ENCODE data around the gene RAD23A. TPM values are rescaled to one million over a fixed set of nuclear protein-coding genes. Genes with fewer than 3 reads are reported as not detected.

Gene RAD23A
- polyA plus RNA-seq, 1 experiment: 36.2 TPM

GRCh38 chr19:12921047-12921446 lies 24.6 kb upstream of the RAD23A start:
- Histone ChIP-seq H3K9me3 (ENCODE audit: control insufficient read depth, insufficient read depth, low read length) (peaks cover 6% of the 10 kb centered on the region; the same call in 1 of the 2 replicates), H3K4me3 (ENCODE audit: low read depth, low read length) (no peak overlapping the region), H3K27ac (ENCODE audit: low read depth, low read length) (no peak overlapping the region), H3K27me3 (ENCODE audit: control insufficient read depth, insufficient read depth, low read length) (no peaks in the 10 kb centered on the region)
- POLR2A ChIA-PET: interaction anchor here (0.6 to 1.9 kb wide), 3 partner anchors 12 to 1126 kb away, joined by 5 to 13 read pairs (median 9); partner anchors contain the start of gene FARSA
- no peak for DNase-seq (ENCODE audit: low read depth, low spot score)
- TF ChIP-seq CTCF (IDR thresholded peaks at IDR 0.05; ENCODE audit: low read depth, low read length): no peak
- CTCF ChIA-PET: interaction anchor here (0.6 to 1.0 kb wide), 3 partner anchors 11 to 156 kb away, joined by 3 to 7 read pairs (median 4); no protein-coding TSS in a partner anchor

DNA sequence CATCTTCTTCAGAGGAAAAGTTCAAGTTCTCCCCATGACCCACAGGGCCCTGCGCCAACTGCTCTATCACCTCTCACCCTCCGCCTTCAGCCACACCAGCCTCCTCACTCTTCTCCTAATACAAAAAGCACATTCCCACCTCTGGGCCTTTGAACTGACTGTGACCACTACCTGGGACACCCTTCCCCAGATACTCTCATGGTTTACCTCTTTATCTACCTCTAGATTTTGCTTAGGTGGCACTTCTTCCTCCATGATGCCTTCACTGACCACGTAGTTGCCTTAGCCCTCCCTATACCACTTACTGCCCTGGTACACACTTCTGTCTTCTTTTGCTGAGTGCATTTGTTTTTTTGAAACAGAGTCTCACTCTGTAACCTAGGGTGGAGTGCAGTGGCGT lies 22.7 kb upstream of the RAD23A start:
- ChIA-PET CTCF (no interaction called here), POLR2A (no interaction called here)
- no peak overlapping the region for H3K27ac ChIP-seq (ENCODE audit: low read depth, low read length)
- H3K4me3 ChIP-seq (ENCODE audit: low read depth, low read length): no peak overlapping the region
- peaks cover 6% of the 10 kb centered on the region; the same call in 1 of the 2 replicates for H3K9me3 ChIP-seq (ENCODE audit: control insufficient read depth, insufficient read depth, low read length)
- no peaks in the 10 kb centered on the region for H3K27me3 ChIP-seq (ENCODE audit: control insufficient read depth, insufficient read depth, low read length)
- no peak for TF ChIP-seq CTCF (IDR thresholded peaks at IDR 0.05; ENCODE audit: low read depth, low read length)
- DNase-seq (ENCODE audit: low read depth, low spot score): no peak

DNA sequence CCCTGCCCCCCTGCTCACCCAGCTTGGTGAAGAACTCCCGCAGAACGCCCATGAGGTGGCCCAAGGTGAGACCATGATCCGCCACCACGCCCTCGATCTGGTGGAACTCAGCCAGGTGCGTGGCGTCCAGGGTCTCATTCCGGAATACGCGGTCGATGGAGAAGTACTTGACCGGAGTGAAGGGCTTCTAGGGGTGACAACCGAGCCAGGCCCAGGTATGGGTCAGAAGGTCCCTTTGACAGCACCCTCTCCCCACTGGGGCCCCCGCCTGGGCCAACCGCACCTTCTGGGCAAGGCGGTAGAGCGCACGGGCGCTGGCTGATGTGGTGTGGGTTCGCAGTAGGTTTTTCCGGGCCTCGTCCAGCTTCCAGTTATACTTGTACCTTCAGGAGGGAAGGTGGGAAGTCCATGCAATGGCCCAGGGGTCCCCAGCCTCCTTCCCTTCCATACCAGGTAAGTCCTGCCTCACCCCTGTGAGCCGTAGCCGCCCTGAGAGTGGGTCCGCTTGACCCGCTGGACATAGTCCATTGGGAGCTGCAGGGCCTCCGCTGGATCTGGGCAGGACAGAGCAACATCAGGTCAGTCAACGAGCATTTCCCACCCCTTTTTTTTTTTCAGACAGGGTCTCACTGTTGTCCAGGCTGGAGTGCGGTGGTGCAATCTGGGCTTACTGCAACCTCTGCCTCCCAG lies 20.9 kb upstream of the RAD23A start:
- Histone ChIP-seq H3K4me3 (ENCODE audit: low read depth, low read length) (no peak overlapping the region), H3K27ac (ENCODE audit: low read depth, low read length) (no peak overlapping the region), H3K9me3 (ENCODE audit: control insufficient read depth, insufficient read depth, low read length) (no peaks in the 10 kb centered on the region; the same call in 1 of the 2 replicates), H3K27me3 (ENCODE audit: control insufficient read depth, insufficient read depth, low read length) (no peaks in the 10 kb centered on the region)
- CTCF ChIA-PET: no interaction called here
- POLR2A ChIA-PET: no interaction called here
- no peak for TF ChIP-seq CTCF (IDR thresholded peaks at IDR 0.05; ENCODE audit: low read depth, low read length)
- no peak for DNase-seq (ENCODE audit: low read depth, low spot score)

GRCh38 chr19:12930002-12930645 lies 15.5 kb upstream of the RAD23A start:
- ChIA-PET POLR2A (interaction anchor here (0.5 kb wide), 1 partner anchor 16 kb away, joined by 3 read pairs; no protein-coding TSS in a partner anchor), CTCF (no interaction called here)
- no peak overlapping the region for H3K27ac ChIP-seq (ENCODE audit: low read depth, low read length)
- no peaks in the 10 kb centered on the region for H3K27me3 ChIP-seq (ENCODE audit: control insufficient read depth, insufficient read depth, low read length)
- no peak overlapping the region for H3K4me3 ChIP-seq (ENCODE audit: low read depth, low read length)
- TF ChIP-seq CTCF (IDR thresholded peaks at IDR 0.05; ENCODE audit: low read depth, low read length): no peak
- H3K9me3 ChIP-seq (ENCODE audit: control insufficient read depth, insufficient read depth, low read length): no peaks in the 10 kb centered on the region; the same call in 1 of the 2 replicates
- no peak for DNase-seq (ENCODE audit: low read depth, low spot score)

Measured in AG04450 (cell line).